ENCODE data around the gene DHX16.

The DHX16 gene

DNA sequence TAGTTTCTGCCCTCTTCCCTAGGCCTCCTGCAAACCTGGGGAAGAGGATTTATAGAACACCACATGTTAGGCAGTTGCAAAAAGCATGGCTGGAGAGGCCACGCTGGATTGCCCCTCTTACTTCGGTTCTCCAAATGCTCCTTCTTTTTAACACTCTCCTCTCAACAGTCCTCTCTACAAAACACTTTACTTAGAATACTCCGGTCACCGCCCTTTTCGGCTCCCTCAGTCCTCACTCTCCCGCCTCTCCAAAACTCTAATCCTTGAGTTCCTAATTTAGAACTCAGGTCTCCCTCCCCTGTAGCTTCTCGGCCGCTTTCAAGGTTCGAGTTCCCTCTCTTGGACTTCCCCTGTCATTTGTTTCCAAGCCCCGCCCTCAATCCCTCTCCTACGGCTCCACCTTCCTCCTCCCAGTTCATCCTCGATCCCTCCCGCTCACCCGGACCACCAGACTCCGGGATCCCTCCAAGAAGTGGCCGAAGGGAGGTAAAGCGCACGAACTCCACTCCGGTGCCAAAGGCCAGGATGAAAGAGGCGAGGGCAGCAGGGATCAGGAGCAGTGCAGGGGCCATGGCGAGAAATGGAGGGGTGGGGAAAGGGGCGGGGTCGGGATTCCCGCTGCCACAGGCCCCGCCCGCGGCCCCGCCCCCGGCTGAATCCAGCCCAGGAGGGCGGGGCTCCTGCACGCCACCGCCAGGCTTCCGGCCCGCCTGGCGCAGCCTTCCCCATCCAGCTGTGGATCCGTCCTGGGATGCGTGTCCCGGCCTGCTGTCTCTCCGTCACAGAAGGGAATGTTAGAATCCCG lies 17.8 kb upstream of the DHX16 start, which contains the start of gene NRM:
Gene NRM, minus strand, starts transcription at position 582 of the 805 bp plus-strand sequence. Its CDS starts 10 bp downstream, at position 572.
- no peak for DNase-seq (ENCODE audit: extremely low read depth, low read depth)
- TF ChIP-seq, protein P1, sequence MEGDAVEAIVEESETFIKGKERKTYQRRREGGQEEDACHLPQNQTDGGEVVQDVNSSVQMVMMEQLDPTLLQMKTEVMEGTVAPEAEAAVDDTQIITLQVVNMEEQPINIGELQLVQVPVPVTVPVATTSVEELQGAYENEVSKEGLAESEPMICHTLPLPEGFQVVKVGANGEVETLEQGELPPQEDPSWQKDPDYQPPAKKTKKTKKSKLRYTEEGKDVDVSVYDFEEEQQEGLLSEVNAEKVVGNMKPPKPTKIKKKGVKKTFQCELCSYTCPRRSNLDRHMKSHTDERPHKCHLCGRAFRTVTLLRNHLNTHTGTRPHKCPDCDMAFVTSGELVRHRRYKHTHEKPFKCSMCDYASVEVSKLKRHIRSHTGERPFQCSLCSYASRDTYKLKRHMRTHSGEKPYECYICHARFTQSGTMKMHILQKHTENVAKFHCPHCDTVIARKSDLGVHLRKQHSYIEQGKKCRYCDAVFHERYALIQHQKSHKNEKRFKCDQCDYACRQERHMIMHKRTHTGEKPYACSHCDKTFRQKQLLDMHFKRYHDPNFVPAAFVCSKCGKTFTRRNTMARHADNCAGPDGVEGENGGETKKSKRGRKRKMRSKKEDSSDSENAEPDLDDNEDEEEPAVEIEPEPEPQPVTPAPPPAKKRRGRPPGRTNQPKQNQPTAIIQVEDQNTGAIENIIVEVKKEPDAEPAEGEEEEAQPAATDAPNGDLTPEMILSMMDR (IDR thresholded peaks at IDR 0.05; ENCODE audit: low read depth, low read length), result no peak

DNA sequence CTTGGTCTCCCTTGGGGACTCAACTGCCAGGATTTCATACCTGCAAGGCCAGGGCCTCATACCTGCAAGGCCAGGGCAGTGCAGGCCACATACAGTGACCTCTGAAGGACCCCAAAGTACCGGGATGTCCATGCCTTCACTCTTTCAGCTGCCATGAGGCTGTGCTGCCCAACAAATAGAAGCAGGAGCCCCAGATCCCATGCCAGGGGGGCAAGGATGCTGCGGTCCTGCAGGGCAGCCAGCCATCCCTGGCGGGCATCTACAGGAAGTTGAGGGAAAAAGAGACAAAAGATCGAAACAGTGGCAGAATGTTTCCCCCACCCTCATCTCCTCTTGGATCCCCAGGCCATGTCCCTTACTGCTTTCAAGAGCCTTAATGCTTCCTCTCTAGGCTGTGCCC lies 17.2 kb upstream of the DHX16 start:
- DNase-seq (ENCODE audit: extremely low read depth, low read depth), result no peak
- TF ChIP-seq, protein P1 (IDR thresholded peaks at IDR 0.05; ENCODE audit: low read depth, low read length), result no peak

DNA sequence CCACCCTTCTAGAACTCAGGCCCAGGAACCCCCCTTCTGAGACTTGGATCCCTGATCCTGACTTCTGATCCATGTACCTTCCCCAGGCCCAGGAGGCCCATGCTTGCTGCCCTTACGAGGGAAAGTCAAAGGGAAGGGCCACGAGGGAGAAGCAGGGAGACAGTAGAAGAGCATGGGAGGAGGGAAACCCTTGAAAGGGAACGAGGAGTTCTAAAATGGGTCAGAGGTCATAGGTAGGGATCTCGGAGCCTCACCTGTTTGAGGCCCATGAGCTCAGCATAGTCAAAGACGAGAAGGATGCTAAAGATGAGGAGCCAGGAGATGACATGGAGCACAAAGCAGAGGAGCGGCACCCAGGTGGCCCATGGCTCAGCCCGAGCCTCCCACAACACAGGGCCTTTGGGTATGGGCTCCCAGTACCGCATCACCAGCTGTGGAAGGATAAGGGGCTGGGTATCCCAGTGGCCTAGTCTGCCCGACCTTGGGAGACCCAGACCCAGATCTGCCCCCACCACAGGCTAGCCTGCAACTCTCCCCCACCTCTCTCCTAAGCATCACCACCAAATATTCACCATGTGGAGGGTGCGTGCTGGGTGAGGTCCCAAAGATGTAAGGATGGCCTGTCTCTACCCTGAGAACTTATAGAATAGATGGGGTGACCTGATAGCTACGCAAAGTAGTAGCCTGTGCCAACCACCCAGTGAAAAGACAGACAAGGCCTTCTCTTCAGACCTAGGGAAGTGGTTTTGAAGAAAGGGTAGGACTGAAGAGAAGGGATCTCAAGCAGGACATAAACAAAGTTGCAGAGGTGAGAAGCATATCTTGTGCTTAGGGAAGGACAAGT lies 16.4 kb upstream of the DHX16 start:
- TF ChIP-seq, protein P1 (IDR thresholded peaks at IDR 0.05; ENCODE audit: low read depth, low read length), result no peak
- DNase-seq (ENCODE audit: extremely low read depth, low read depth), result no peak

DNA sequence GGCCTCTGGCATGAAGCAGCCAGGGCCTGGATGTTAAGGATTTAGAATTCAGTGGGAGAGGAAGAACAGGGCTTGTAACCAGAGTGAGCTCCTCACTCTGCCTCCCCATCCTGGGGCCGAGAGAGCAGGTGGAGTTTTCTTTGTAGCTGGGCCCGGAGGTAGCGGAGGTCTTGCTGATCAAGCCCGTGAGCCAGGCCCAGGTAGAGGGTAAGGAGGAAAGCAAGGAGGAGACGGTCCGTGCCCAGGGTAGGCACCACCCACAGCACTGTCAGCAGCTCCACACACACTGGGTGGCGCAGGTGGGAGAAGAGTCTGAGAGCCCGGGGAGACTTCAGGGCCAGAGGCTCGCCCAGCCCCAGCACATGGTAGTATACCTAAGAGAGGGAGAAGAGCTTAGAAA lies 15.8 kb upstream of the DHX16 start:
- DNase-seq (ENCODE audit: extremely low read depth, low read depth), result no peak
- TF ChIP-seq, protein P1 (IDR thresholded peaks at IDR 0.05; ENCODE audit: low read depth, low read length), result no peak

DNA sequence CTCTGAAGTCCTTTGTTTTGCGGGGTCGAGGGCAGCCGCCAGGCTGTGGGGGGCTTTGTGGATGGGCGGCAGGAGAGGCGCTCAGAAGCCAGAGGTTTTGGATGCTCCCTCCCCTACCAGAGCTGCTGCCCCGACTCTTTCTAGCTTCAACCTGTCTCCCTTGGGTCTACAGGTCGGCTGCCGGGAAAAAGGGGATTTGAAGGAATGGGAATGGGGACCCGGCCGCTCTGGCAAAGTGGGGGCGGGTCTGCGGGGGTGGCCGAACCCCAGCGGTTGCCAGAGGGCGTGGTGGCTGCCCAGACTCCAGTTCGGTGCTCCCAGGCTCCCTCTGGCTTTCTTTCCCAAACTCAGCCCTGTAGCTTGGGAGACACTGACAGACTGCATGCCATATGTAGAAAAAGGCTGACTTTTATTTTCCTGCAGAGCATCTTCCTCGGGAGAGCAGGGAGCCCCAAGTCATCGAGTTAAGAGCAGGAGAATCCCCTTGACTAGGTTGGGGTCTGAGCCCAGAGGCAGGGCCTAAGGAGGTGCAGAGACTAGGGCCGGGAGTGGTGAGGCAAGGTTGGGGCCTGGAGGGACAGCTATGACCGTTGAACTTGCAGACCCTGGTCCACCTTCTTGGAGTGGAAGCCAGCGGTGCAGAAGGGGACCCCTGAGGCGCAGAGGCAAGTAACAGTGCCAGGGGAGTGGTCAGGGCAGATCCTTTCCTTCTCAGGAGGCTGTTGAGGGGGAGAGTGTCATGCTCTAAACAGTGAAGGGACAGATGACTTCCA lies 15.0 kb upstream of the DHX16 start:
- TF ChIP-seq, protein P1 (IDR thresholded peaks at IDR 0.05; ENCODE audit: low read depth, low read length), result peak; percentile 44
- no peak for DNase-seq (ENCODE audit: extremely low read depth, low read depth)

DNA sequence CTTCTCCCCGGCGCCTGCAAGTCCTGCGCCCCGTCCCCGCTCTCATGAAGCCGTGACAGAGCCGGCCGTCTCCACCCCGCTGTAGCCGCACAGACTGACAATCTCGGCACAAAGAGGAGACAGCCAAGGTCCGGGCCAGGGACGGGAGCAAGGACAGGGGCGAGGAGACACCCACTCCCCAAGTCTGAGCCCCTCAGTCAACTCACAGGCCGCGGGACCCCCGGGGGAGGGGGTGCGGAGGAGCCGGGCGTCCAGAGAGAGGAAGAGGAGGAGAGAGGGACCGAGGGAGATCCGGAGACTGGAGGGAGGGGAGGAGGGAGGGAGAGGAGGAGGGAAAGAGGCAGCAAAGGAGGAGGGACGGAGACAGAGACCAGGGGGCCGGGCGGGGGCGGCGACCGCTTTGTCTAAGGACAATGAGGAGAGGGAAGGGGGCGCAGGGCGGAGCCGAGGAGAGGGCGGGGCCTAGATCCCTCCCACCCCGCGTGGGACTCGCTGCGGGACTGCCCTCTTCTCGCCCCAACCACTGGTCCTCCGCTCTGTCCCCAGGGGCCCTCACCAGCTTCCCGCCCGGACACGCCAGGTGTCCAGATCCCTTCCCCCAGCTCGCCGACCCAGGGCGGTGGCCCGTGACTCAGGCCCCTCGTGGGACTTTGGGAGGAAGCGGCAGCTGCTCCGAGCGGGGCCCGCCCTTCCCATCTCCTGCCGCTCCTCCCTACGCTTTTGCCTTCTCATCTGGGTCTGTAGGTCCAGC lies 14.3 kb upstream of the DHX16 start:
- DNase-seq (ENCODE audit: extremely low read depth, low read depth), result peak; percentile 95
- TF ChIP-seq, protein P1 (IDR thresholded peaks at IDR 0.05; ENCODE audit: low read depth, low read length), result no peak

All from AG09319 (cell line).